ENCODE data around the gene MRAP.

The MRAP gene

DNA sequence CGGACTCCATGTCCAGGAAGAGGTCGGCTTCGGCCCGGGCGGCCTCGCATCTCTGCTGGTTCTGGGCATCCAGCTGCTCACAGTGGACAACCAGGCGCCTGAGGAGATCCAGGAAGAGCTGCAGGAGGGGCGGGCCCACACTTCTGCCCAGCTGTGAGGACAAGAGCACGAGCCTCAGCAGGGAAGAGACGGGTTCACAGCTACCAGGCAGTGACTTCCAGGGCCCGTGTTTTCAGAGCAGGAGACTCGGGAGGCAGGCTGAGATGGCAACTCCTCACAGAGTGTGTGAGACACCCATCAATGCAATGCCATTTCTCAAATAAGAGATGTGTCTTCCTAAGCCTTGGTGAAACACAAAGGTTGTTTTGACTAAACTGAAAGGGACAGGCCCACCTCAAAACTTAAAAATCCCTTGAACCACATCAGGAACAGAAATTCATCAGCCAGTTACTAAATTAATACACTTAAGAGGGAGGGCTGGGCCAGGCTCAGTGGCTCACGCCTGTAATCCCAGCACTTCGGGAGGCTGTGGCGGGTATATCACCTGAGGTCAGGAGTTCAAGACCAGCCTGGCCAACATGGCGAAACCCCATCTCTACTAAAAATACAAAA is 50.8 kb downstream of the MRAP start:
- DNase-seq (ENCODE audit: low read depth in 2 of 2): no peak

DNA sequence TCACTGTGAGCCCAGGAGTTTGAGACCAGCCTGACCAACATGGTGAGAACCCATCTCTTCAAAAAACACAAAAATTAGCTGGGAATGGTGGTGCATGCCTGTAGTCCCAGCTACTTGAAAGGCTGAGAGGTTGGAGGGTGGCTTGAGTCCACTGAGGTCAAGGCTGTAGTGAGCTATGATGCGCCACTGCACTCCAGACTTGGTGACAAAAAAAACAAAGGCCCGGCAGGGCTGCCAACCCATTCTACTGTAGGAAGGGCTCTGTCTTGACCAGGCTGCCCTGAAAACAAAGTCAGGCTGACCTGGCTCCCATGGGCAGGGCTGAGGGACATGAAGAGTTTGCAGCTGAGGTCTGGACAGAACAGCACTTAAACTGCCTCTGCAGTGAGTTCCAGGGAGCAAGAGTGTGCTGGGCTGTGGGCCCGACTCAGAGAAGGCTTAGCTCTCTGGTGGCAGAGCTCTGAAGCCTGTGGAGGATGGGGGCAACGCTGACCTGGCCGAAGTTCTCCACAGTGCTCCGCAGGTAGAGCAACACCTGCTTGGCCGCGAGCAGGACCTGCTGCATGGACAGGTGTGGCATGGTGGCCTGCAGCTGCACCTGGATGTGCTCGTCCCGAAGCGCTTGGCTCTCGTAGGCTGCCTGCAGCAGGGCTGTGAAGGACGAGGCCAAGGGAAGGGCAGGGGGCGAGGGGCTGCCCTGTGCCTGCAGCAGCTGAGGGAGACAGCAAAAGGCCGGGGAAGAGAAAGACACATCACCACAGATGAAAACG is 51.7 kb downstream of the MRAP start:
- no peak for DNase-seq (ENCODE audit: low read depth in 2 of 2)

DNA sequence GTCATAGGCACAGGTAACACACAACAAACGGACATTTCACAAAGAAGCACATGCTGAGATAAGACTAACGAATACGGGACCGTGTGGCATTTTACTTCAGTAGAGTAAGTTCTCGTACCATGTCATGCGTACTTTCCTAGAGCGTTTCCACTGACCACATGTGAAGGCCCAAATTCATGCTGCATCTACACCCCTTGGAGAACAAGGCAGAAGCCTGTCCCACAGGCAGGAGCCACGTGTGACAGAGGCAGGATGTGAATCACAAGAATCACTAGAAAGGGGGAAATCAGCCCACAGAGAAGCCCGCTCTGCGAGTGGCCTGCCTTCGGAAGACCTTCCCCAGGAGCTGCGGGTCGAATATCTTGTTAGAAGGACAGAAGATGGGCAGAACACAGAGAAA is 52.3 kb downstream of the MRAP start:
- no peak for DNase-seq (ENCODE audit: low read depth in 2 of 2)

DNA sequence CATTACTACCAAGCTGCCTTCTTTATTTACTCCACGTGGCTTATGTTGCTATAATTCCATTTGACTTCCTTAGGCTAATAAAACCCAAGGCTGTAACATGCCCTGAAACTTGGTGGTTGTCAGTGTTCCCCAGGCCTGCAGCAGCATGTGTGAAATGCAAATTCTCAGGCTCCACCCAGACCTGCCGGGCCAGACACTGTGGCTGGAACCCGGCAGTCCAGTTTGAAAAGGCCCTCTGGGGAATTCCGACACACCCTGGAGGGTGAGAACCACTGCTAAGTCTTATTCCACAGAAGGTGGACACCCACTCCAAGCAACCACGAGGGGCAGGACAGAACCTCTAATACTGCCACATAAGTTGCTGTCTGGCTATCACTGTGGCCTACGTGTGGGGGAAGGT is 52.8 kb downstream of the MRAP start:
- no peak for DNase-seq (ENCODE audit: low read depth in 2 of 2)

DNA sequence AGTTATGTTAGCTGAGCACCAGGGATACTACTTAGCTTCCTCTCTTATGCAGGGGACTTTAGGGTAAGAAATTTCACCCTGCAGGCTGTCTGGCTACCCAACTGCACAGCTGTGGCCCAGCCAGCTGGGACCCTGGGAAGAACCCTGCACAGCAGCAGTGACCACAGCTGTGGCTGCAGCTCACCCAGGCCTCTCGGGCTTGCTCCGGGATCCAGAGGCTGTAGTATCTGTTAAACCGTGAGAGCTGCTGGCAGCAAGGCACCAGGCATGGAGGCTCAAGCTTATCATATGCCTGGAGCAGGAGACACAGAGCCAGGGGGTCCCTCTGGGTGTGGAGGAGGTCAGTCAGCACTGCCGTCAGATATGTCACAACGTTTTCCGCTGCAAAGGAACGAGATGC is 53.9 kb downstream of the MRAP start:
- no peak for DNase-seq (ENCODE audit: low read depth in 2 of 2)

DNA sequence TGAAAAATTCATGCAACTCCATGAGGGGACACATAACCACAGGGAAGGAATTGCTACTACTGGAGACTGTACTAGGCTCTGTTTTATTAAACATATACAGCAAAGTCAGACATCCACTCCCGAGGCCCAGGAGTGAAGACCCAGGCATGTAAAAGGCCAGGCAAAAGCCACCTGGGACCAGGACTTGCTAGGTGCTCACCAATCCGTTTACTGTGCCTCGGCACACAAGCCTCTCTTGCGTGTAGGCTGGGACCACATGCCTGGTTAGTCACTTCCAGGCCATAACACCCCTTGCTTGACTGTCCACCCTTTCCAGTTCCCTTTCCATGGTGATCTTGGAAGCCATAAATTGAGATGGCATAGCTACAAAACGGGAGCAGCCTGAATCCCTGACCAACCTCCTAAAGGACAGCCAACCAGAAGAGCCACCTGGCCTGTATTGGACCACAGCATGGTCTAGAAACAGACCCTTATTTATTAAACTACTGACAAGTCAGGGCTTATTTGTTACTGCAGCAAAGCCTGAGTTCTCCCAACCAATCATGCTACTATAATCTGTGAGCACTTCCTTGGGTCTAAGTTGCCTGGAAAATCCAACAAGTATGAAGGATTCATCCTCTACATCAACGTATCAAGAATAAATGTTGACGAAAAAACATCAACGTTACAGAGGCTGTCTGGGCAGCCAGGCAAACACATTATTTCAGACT is 54.5 kb downstream of the MRAP start:
- no peak for DNase-seq (ENCODE audit: low read depth in 2 of 2)

DNA sequence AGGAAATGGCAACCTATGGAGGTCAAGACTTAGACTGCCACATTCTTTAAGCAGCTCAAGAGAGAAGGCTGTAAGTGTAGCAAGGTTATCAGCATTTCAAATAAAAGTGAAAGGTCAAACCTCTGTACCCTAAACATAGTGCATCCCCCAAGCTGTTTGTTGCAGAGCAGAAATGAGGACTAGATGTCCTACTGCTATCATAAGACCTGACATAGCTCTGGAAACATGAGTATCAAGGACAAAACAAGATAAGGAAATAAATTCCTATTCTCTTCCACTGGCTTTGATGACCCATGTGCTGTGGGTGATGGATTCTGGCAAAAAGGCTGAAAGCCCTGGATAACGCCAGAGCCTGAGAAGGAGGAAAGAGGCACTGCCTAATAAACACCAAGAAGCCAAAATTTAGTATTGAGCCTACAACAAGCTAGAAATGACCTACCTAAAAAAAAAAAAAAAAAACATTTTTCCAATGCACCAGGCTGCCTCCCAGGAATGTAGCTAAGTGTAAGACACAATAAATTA is 58.3 kb downstream of the MRAP start:
- DNase-seq (ENCODE audit: low read depth in 2 of 2): no peak

DNA sequence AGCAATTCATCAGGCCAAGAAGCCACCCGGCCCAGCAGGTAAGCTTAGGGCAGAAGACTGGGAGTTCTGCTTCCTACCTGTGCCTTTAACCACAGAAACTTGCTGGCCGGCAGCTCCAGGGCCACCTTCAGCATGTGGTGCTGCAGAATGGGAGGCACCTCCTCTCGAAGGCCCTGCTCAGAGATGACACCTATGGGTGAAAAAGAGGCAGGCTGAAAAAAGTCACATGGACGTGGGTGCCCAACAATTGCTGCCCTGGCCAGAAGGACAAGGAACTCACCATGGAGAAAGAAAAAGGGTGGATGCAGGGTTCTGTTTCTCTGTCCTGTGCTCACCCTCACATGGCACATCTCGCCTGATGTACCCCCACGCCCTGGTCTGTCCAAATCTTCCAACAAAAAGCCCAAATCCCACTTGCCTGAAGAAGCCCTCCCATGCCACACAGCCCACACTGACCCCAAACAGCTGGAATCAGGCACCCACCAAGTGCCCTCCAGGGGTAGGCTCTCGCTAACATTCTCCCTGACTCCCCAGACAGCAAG is 61.1 kb downstream of the MRAP start:
- DNase-seq (ENCODE audit: low read depth in 2 of 2): no peak

DNA sequence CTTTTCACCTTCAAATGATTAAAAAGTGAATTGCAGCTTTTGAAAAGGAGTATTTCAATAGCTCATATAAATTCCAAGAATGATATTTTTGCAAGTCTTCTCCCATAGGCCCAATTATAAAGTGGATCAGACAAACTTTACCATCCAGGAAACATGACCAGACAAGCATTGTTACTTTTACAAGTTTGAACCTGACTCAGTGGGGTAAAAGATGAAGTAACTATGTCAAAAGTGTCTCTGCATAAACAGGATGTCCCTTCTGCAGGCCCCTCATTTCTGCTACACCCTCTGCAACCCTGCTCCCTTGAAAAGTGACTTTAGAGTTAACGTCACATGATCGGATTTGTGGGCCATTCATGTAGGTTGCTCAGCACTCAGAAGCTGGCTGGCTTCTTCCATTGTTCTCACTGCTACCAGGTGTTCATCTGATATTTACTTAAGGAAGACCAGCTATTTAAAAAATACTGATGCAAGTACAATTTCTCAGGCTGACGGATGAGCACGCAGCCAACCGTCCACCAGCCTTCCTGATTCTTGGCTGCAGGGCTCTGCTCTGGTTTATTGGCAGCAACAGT is 61.8 kb downstream of the MRAP start:
- DNase-seq (ENCODE audit: low read depth in 2 of 2): no peak
